Activated CD4-positive, alpha-beta memory T cell treated with anti-CD3 and anti-CD28 coated beads, Interleukin-2, amount 10 ng/mL, durations not matched to agents 7 days and 5 days (primary cell): Measurements from ENCODE around the gene LENEP. TPM values are rescaled to one million over a fixed set of nuclear protein-coding genes. Genes with fewer than 3 reads are reported as not detected.

Experiments
- CTCF ChIA-PET: fragments of 350-600 bp; sonication (Branson Sonifier 250); formaldehyde crosslinking; loops from one replicate; lab custom pipeline; 2021; ENCODE audit warnings: antibody characterized with exemption, inconsistent platforms; lab: Charles Lee
- POLR2A ChIA-PET: fragments of 350-600 bp; sonication (Branson Sonifier 250); formaldehyde crosslinking; loops from one replicate; lab custom pipeline; 2021; ENCODE audit warnings: antibody characterized with exemption; lab: Charles Lee
- DNase-seq: peaks from one replicate; pipeline ENCODE4 v3.0.0-alpha.2; 2020
- H3K27ac Mint-ChIP-seq: one replicate; pipeline ENCODE4 v1.8.0; 2021; ENCODE audit warnings: mild to moderate bottlenecking, mixed read lengths
- H3K27me3 Mint-ChIP-seq: one replicate; pipeline ENCODE4 v1.8.0; 2021; ENCODE audit warnings: mixed read lengths
- H3K36me3 Mint-ChIP-seq: one replicate; pipeline ENCODE4 v1.8.0; 2021; ENCODE audit warnings: low read depth, mixed read lengths
- H3K4me1 Mint-ChIP-seq: one replicate; pipeline ENCODE4 v1.8.0; 2021; ENCODE audit warnings: mixed read lengths
- H3K4me3 Mint-ChIP-seq: one replicate; pipeline ENCODE4 v1.8.0; 2021; ENCODE audit warnings: mild to moderate bottlenecking, mixed read lengths
- H3K9me3 Mint-ChIP-seq: one replicate; pipeline ENCODE4 v1.8.0; 2021; ENCODE audit warnings: mixed read lengths
- total RNA-seq, 2 experiments: library from RNA; stranded (reverse); gene quantifications; one replicate each; pipeline ENCODE4 v1.2.3, GENCODE V29; 2021

LENEP gene
- total RNA-seq, 2 experiments from 2014 or later = 0.35 to 1.2 TPM

- peak; percentile 53 for DNase-seq
- H3K4me3 Mint-ChIP-seq = peak overlapping the region; percentile 96
- no peaks in the 10 kb centered on the region for H3K27me3 Mint-ChIP-seq
- no peaks in the 10 kb centered on the region for H3K9me3 Mint-ChIP-seq
- peak overlapping the region; percentile 90 for H3K27ac Mint-ChIP-seq
- peaks cover 55% of the 10 kb centered on the region for H3K36me3 Mint-ChIP-seq
- peaks cover 81% of the 10 kb centered on the region for H3K4me1 Mint-ChIP-seq
- ChIA-PET POLR2A (interaction anchor here (0.6 to 14.7 kb wide), 8 partner anchors 10 to 73 kb away, joined by 3 to 203 read pairs (median 5); partner anchors contain the start of genes CKS1B, FLAD1, LENEP and PMVK), CTCF (interaction anchor here (0.6 to 1.1 kb wide), 4 partner anchors 10 to 75 kb away, joined by 3 read pairs; no protein-coding TSS in a partner anchor)
Measured at GRCh38 chr1:155010211-155010918, 17.0 kb downstream of the LENEP start.

- H3K4me3 Mint-ChIP-seq = peak overlapping the region; percentile 96
- H3K27ac Mint-ChIP-seq = peak overlapping the region; percentile 90
- no peak for DNase-seq
- no peaks in the 10 kb centered on the region for H3K9me3 Mint-ChIP-seq
- peaks cover 59% of the 10 kb centered on the region for H3K36me3 Mint-ChIP-seq
- peaks cover 81% of the 10 kb centered on the region for H3K4me1 Mint-ChIP-seq
- ChIA-PET POLR2A (interaction anchor here (1.0 to 14.7 kb wide), 6 partner anchors 10 to 74 kb away, joined by 3 to 203 read pairs (median 8); partner anchors contain the start of genes CKS1B, LENEP, PMVK and ZBTB7B), CTCF (interaction anchor here (0.8 to 1.1 kb wide), 2 partner anchors 9 to 74 kb away, joined by 3 read pairs; no protein-coding TSS in a partner anchor)
- H3K27me3 Mint-ChIP-seq = no peaks in the 10 kb centered on the region
Measured at GRCh38 chr1:155011004-155011416, 17.6 kb downstream of the LENEP start.

- Mint-ChIP-seq H3K36me3 (peaks cover 61% of the 10 kb centered on the region), H3K9me3 (no peaks in the 10 kb centered on the region), H3K27me3 (no peaks in the 10 kb centered on the region), H3K4me1 (peaks cover 81% of the 10 kb centered on the region), H3K27ac (peak overlapping the region; percentile 90), H3K4me3 (peak overlapping the region; percentile 96)
- no peak for DNase-seq
- ChIA-PET CTCF (interaction anchor here (0.5 to 8.1 kb wide), 4 partner anchors 15 to 452 kb away, joined by 3 to 139 read pairs (median 5); partner anchors contain the start of genes LENEP and ZBTB7B), POLR2A (interaction anchor here (1.0 to 14.7 kb wide), 8 partner anchors 9 to 162 kb away, joined by 3 to 203 read pairs (median 6); partner anchors contain the start of genes FLAD1, KRTCAP2, LENEP and ZBTB7B)
Measured at GRCh38 chr1:155011437-155012025, 18.1 kb downstream of the LENEP start.

- H3K9me3 Mint-ChIP-seq = no peaks in the 10 kb centered on the region
- CTCF ChIA-PET = interaction anchor here (0.9 to 8.1 kb wide), 6 partner anchors 15 to 453 kb away, joined by 3 to 139 read pairs (median 4); partner anchors contain the start of genes KRTCAP2, LENEP and ZBTB7B
- POLR2A ChIA-PET = interaction anchor here (1.0 to 14.7 kb wide), 10 partner anchors 10 to 161 kb away, joined by 3 to 203 read pairs (median 5); partner anchors contain the start of genes CKS1B, FLAD1, KRTCAP2 and LENEP
- peak overlapping the region; percentile 77 for H3K4me3 Mint-ChIP-seq
- H3K27ac Mint-ChIP-seq = peak overlapping the region; percentile 89
- DNase-seq = peak; percentile 69
- no peaks in the 10 kb centered on the region for H3K27me3 Mint-ChIP-seq
- peaks cover 63% of the 10 kb centered on the region for H3K36me3 Mint-ChIP-seq
- peaks cover 81% of the 10 kb centered on the region for H3K4me1 Mint-ChIP-seq
Measured at GRCh38 chr1:155012026-155012546, 18.7 kb downstream of the LENEP start.

GRCh38 chr1:155012776-155013602, 19.6 kb downstream of the LENEP start:
- Mint-ChIP-seq H3K9me3 (no peaks in the 10 kb centered on the region), H3K27me3 (no peaks in the 10 kb centered on the region), H3K4me1 (peaks cover 78% of the 10 kb centered on the region), H3K36me3 (peaks cover 64% of the 10 kb centered on the region), H3K4me3 (peak overlapping the region; percentile 77), H3K27ac (peak overlapping the region; percentile 89)
- DNase-seq = no peak
- ChIA-PET CTCF (interaction anchor here (0.6 to 8.1 kb wide), 8 partner anchors 16 to 453 kb away, joined by 3 to 139 read pairs (median 4); partner anchors contain the start of genes FLAD1, KRTCAP2, LENEP and ZBTB7B), POLR2A (interaction anchor here (1.0 to 14.7 kb wide), 11 partner anchors 9 to 160 kb away, joined by 3 to 203 read pairs (median 5); partner anchors contain the start of genes ADAM15, CKS1B, FLAD1 and KRTCAP2)

- peak; percentile 55 for DNase-seq
- CTCF ChIA-PET = interaction anchor here (0.8 to 8.1 kb wide), 9 partner anchors 9 to 454 kb away, joined by 3 to 139 read pairs (median 4); partner anchors contain the start of genes ADAM15, FLAD1, KRTCAP2 and LENEP
- POLR2A ChIA-PET = interaction anchor here (1.0 to 14.7 kb wide), 7 partner anchors 9 to 159 kb away, joined by 3 to 203 read pairs (median 5); partner anchors contain the start of genes ADAM15, FLAD1, KRTCAP2 and LENEP
Measured at GRCh38 chr1:155013632-155014031, 20.2 kb downstream of the LENEP start.

GRCh38 chr1:155014709-155015508, 21.5 kb downstream of the LENEP start:
- no peaks in the 10 kb centered on the region for H3K9me3 Mint-ChIP-seq
- peaks cover 68% of the 10 kb centered on the region for H3K36me3 Mint-ChIP-seq
- DNase-seq = no peak
- peaks cover 78% of the 10 kb centered on the region for H3K4me1 Mint-ChIP-seq
- POLR2A ChIA-PET = interaction anchor here (0.7 to 14.7 kb wide), 11 partner anchors 8 to 79 kb away, joined by 3 to 203 read pairs (median 7); partner anchors contain the start of genes FLAD1, LENEP, PBXIP1 and PMVK
- CTCF ChIA-PET = interaction anchor here (1.0 to 8.1 kb wide), 10 partner anchors 18 to 455 kb away, joined by 4 to 139 read pairs (median 10); partner anchors contain the start of genes ADAM15, FLAD1, LENEP and PBXIP1
- H3K27ac Mint-ChIP-seq = no peak overlapping the region
- no peaks in the 10 kb centered on the region for H3K27me3 Mint-ChIP-seq
- no peak overlapping the region for H3K4me3 Mint-ChIP-seq

More at GRCh38 chr1:155013632-155014031, 20.2 kb downstream of the LENEP start:
- H3K36me3 Mint-ChIP-seq = peaks cover 67% of the 10 kb centered on the region
- peak overlapping the region; percentile 77 for H3K4me3 Mint-ChIP-seq
- H3K9me3 Mint-ChIP-seq = no peaks in the 10 kb centered on the region
- H3K4me1 Mint-ChIP-seq = peaks cover 75% of the 10 kb centered on the region
- H3K27ac Mint-ChIP-seq = peak overlapping the region; percentile 89
- no peaks in the 10 kb centered on the region for H3K27me3 Mint-ChIP-seq

GRCh38 chr1:155015527-155016230, 22.3 kb downstream of the LENEP start:
- peaks cover 73% of the 10 kb centered on the region for H3K4me1 Mint-ChIP-seq
- DNase-seq = no peak
- POLR2A ChIA-PET = interaction anchor here (0.7 to 14.7 kb wide), 16 partner anchors 8 to 79 kb away, joined by 3 to 203 read pairs (median 4); partner anchors contain the start of genes CKS1B, FLAD1, LENEP and PBXIP1
- H3K27me3 Mint-ChIP-seq = no peaks in the 10 kb centered on the region
- peak overlapping the region; percentile 83 for H3K27ac Mint-ChIP-seq
- peaks cover 66% of the 10 kb centered on the region for H3K36me3 Mint-ChIP-seq
- CTCF ChIA-PET = interaction anchor here (1.0 to 8.1 kb wide), 14 partner anchors 10 to 455 kb away, joined by 4 to 139 read pairs (median 16); partner anchors contain the start of genes ADAM15, CKS1B, FLAD1 and LENEP
- H3K9me3 Mint-ChIP-seq = no peaks in the 10 kb centered on the region
- H3K4me3 Mint-ChIP-seq = peak overlapping the region; percentile 46

GRCh38 chr1:155016231-155016831, 22.9 kb downstream of the LENEP start:
- no peaks in the 10 kb centered on the region for H3K9me3 Mint-ChIP-seq
- no peaks in the 10 kb centered on the region for H3K27me3 Mint-ChIP-seq
- peaks cover 61% of the 10 kb centered on the region for H3K36me3 Mint-ChIP-seq
- ChIA-PET CTCF (interaction anchor here (1.3 to 8.1 kb wide), 15 partner anchors 10 to 456 kb away, joined by 3 to 139 read pairs (median 16); partner anchors contain the start of genes ADAM15, CKS1B, FLAD1 and LENEP), POLR2A (interaction anchor here (0.6 to 14.7 kb wide), 15 partner anchors 9 to 69 kb away, joined by 3 to 203 read pairs (median 4); partner anchors contain the start of genes CKS1B, EFNA4, FLAD1 and LENEP)
- peak; percentile 41 for DNase-seq
- peak overlapping the region; percentile 46 for H3K4me3 Mint-ChIP-seq
- H3K4me1 Mint-ChIP-seq = peaks cover 68% of the 10 kb centered on the region
- peak overlapping the region; percentile 83 for H3K27ac Mint-ChIP-seq
